A673 (cell line): ENCODE results near the gene COBL. TPM values are rescaled to one million over a fixed set of nuclear protein-coding genes. Genes with fewer than 3 reads are reported as not detected.

Experiments used
- BruUV-seq: library from RNA; stranded (reverse); fragments of 400-500 nt; replicated peaks from 2 replicates; lab custom pipeline; 2021; lab: Mats Ljungman, UMichigan
- CTCF ChIA-PET: fragments of 300-600 bp; sonication (Branson Sonifier 250); formaldehyde crosslinking; loops from one replicate; lab custom pipeline; 2022; ENCODE audit warnings: antibody characterized with exemption; lab: Charles Lee
- POLR2A ChIA-PET: fragments of 300-600 bp; sonication (Branson Sonifier 250); formaldehyde crosslinking; loops from one replicate; lab custom pipeline; 2022; ENCODE audit warnings: antibody characterized with exemption; ENCODE audit not compliant: low non-redundant PET; lab: Charles Lee
- DNase-seq: peaks from one replicate; pipeline ENCODE4 v3.0.0-alpha.2; 2015; ENCODE audit warnings: low spot score
- H3K27ac ChIP-seq: fragments of 200-600 bp; sonication (generic); 2 replicates; pipeline ENCODE4 v1.5.1; 2016; ENCODE audit warnings: mixed run types, low read depth, mild to moderate bottlenecking, mixed read lengths, antibody characterized with exemption, low read length; ENCODE audit not compliant: poor library complexity, severe bottlenecking
- H3K27me3 ChIP-seq: fragments of 200-600 bp; sonication (generic); replicated peaks from 2 replicates; pipeline ENCODE4 v1.6.1; 2017; ENCODE audit warnings: mixed run types, low read depth, mild to moderate bottlenecking, mixed read lengths, antibody characterized with exemption, low read length; ENCODE audit not compliant: insufficient read depth, poor library complexity
- H3K36me3 ChIP-seq: fragments of 200-600 bp; sonication (generic); 2 replicates; pipeline ENCODE4 v1.6.1; 2016; ENCODE audit warnings: mixed run types, mild to moderate bottlenecking, mixed read lengths, antibody characterized with exemption, low read length; ENCODE audit not compliant: insufficient read depth, poor library complexity, severe bottlenecking
- H3K4me1 ChIP-seq: fragments of 200-600 bp; sonication (generic); 2 replicates; pipeline ENCODE4 v1.6.1; 2017; ENCODE audit warnings: mixed run types, mild to moderate bottlenecking, mixed read lengths, antibody characterized with exemption, low read length; ENCODE audit not compliant: insufficient read depth, poor library complexity, severe bottlenecking
- H3K4me3 ChIP-seq: fragments of 200-600 bp; sonication (generic); 2 replicates; pipeline ENCODE4 v1.5.1; 2016; ENCODE audit warnings: low read depth, mixed run types, mild to moderate bottlenecking, mixed read lengths, low read length; ENCODE audit not compliant: poor library complexity, severe bottlenecking
- H3K9me3 ChIP-seq: fragments of 200-600 bp; sonication (generic); 2 replicates; pipeline ENCODE4 v1.6.1; 2016; ENCODE audit warnings: mixed run types, low read depth, mild to moderate bottlenecking, mixed read lengths, antibody characterized with exemption, low read length; ENCODE audit not compliant: poor library complexity, severe bottlenecking
- CTCF ChIP-seq: fragments of 300-800, 200-600 bp; sonication (generic); conservative IDR thresholded peaks from 2 replicates; pipeline ENCODE4 v1.5.1; 2017; ENCODE audit warnings: low read depth, mild to moderate bottlenecking, antibody characterized with exemption, low read length, moderate library complexity, mixed read lengths
- EZH2 ChIP-seq: fragments of 200-600 bp; sonication (generic); IDR thresholded peaks from 2 replicates; pipeline ENCODE4 v1.6.1; 2017; ENCODE audit warnings: borderline replicate concordance, low read depth, mild to moderate bottlenecking, mixed read lengths, antibody characterized with exemption, low read length; ENCODE audit not compliant: poor library complexity, severe bottlenecking
- intact Hi-C: fragments of 100-400 bp; cut with micrococcal nuclease; formaldehyde crosslinking; loops from one replicate; pipeline ENCODE4 v1.10.0; 2022; ENCODE audit not compliant: unreplicated experiment
- total RNA-seq: library from RNA; stranded (reverse); gene quantifications from 2 replicates; pipeline ENCODE4 v1.2.3, GENCODE V29; 2021

Gene COBL
- total RNA-seq, 1 experiment from 2014 or later: not detected

- CTCF ChIA-PET: no interaction called here
- no peak overlapping the region for H3K4me3 ChIP-seq
These were observed 165.2 kb downstream of the COBL start for GRCh38 chr7:51151455-51151854.

GRCh38 chr7:51150193-51150592 lies 166.4 kb downstream of the COBL start:
- Histone ChIP-seq H3K27ac (no peak overlapping the region), H3K36me3 (no peaks in the 10 kb centered on the region), H3K27me3 (no peaks in the 10 kb centered on the region), H3K4me3 (no peak overlapping the region), H3K4me1 (no peaks in the 10 kb centered on the region), H3K9me3 (no peaks in the 10 kb centered on the region)
- CTCF ChIA-PET: no interaction called here
- no TSS peak for BruUV-seq
- POLR2A ChIA-PET: no interaction called here
- TF ChIP-seq CTCF (no peak), EZH2 (no peak)
- intact Hi-C loops: no loop called here
- DNase-seq: no peak

More at GRCh38 chr7:51151455-51151854, 165.2 kb downstream of the COBL start:
- TF ChIP-seq CTCF (no peak), EZH2 (no peak)
- Histone ChIP-seq H3K27me3 (no peaks in the 10 kb centered on the region), H3K27ac (no peak overlapping the region), H3K4me1 (no peaks in the 10 kb centered on the region), H3K36me3 (no peaks in the 10 kb centered on the region), H3K9me3 (no peaks in the 10 kb centered on the region)
- BruUV-seq: no TSS peak
- intact Hi-C loops: no loop called here
- DNase-seq: no peak
- POLR2A ChIA-PET: no interaction called here

GRCh38 chr7:51148216-51148615 lies 168.4 kb downstream of the COBL start:
- intact Hi-C loops: no loop called here
- no peaks in the 10 kb centered on the region for H3K27me3 ChIP-seq
- H3K9me3 ChIP-seq: no peaks in the 10 kb centered on the region
- H3K4me1 ChIP-seq: no peaks in the 10 kb centered on the region
- ChIA-PET POLR2A (no interaction called here), CTCF (no interaction called here)
- no peak overlapping the region for H3K27ac ChIP-seq
- H3K36me3 ChIP-seq: no peaks in the 10 kb centered on the region
- BruUV-seq: no TSS peak
- no peak overlapping the region for H3K4me3 ChIP-seq
- no peak for DNase-seq
- TF ChIP-seq CTCF (no peak), EZH2 (no peak)
